Panc1 (cell line): ENCODE data around the gene ADIPOR2. TPM values are rescaled to one million over a fixed set of nuclear protein-coding genes. Genes with fewer than 3 reads are reported as not detected.

Experiments used
- ATAC-seq: fragments of 200-7000 bp; cut with Tn5 transposase; 2 replicates; pipeline ENCODE4 v1.9.1; 2020; ENCODE audit warnings: mild to moderate bottlenecking, moderate library complexity
- BruUV-seq: library from RNA; stranded (reverse); fragments of 400-500 nt; replicated peaks from 2 replicates; lab custom pipeline; 2021; lab: Mats Ljungman, UMichigan
- CTCF ChIA-PET: fragments of 300-600 bp; sonication (Branson Sonifier 250); formaldehyde crosslinking; loops from one replicate; lab custom pipeline; 2022; ENCODE audit warnings: antibody characterized with exemption; lab: Charles Lee
- POLR2A ChIA-PET: fragments of 300-600 bp; sonication (Branson Sonifier 250); formaldehyde crosslinking; loops from one replicate; lab custom pipeline; 2022; ENCODE audit warnings: antibody characterized with exemption; lab: Charles Lee
- DNase-seq: peaks from one replicate; pipeline ENCODE4 v3.0.0-alpha.2; 2010; ENCODE audit warnings: low read depth, low spot score
- H3K27ac ChIP-seq: 2 replicates; pipeline ENCODE4 v1.5.1; 2011; ENCODE audit warnings: mild to moderate bottlenecking, low read length, inconsistent platforms
- H3K27me3 ChIP-seq: fragments of 200-500 bp; sonication (Bioruptor generic); 2 replicates; pipeline ENCODE4 v1.6.0; 2014; ENCODE audit warnings: low read length, inconsistent platforms; ENCODE audit not compliant: control insufficient read depth, insufficient read depth
- H3K36me3 ChIP-seq: fragments of 200-500 bp; sonication (Bioruptor generic); 2 replicates; pipeline ENCODE4 v1.5.1; 2014; ENCODE audit warnings: inconsistent platforms, mild to moderate bottlenecking, low read length, moderate library complexity; ENCODE audit not compliant: control insufficient read depth, insufficient read depth
- H3K4me1 ChIP-seq: 2 replicates; pipeline ENCODE4 v1.5.1; 2011; ENCODE audit warnings: inconsistent platforms, mild to moderate bottlenecking, low read length, moderate library complexity; ENCODE audit not compliant: control insufficient read depth, insufficient read depth
- H3K4me3 ChIP-seq, 2 experiments: 2 replicates each; pipeline ENCODE4 v1.5.1; 2011 to 2012; ENCODE audit warnings: low read depth in 2 of 2, low read length in 2 of 2, mild to moderate bottlenecking in 2 of 2, inconsistent platforms in 1 of 2, moderate library complexity in 1 of 2
- H3K9me3 ChIP-seq: fragments of 200-500 bp; sonication (Bioruptor generic); 2 replicates; pipeline ENCODE4 v1.5.1; 2014; ENCODE audit warnings: low read depth, mild to moderate bottlenecking, inconsistent platforms, low read length, moderate library complexity; ENCODE audit not compliant: control insufficient read depth, insufficient read depth
- CTCF ChIP-seq: fragments of 450-650 bp; IDR thresholded peaks from 2 replicates; pipeline ENCODE4 v1.5.1; 2017; ENCODE audit warnings: mild to moderate bottlenecking
- POLR2AphosphoS5 ChIP-seq: IDR thresholded peaks from 2 replicates; pipeline ENCODE4 v1.6.1; 2012; ENCODE audit warnings: mild to moderate bottlenecking, low read depth, low read length, moderate library complexity
- REST ChIP-seq, 2 experiments: IDR thresholded peaks; 2 replicates each; pipeline ENCODE4 v1.6.1; 2011 to 2012; ENCODE audit warnings: low read depth in 2 of 2, control low read depth in 1 of 2, low read length in 1 of 2, mild to moderate bottlenecking in 1 of 2, moderate library complexity in 1 of 2; ENCODE audit not compliant: insufficient read depth in 1 of 2
- SIN3A ChIP-seq: IDR thresholded peaks from 2 replicates; pipeline ENCODE4 v1.6.1; 2012; ENCODE audit warnings: low read depth, mild to moderate bottlenecking, low read length, moderate library complexity, borderline replicate concordance; ENCODE audit not compliant: insufficient read depth
- TCF7L2 ChIP-seq: IDR thresholded peaks from 2 replicates; pipeline ENCODE4 v1.6.1; 2011; ENCODE audit warnings: mild to moderate bottlenecking, low read depth, low read length, inconsistent platforms
- in situ Hi-C: cut with HindIII; loops from 2 replicates; pipeline ENCODE4 v1.10.0; 2016; ENCODE audit warnings: low sequenced_read_pairs, low pct_unique_long_range_greater_than_20kb
- intact Hi-C: fragments of 100-400 bp; cut with micrococcal nuclease; formaldehyde crosslinking; loops from one replicate; pipeline ENCODE4 v1.10.0; 2022; ENCODE audit not compliant: unreplicated experiment
- total RNA-seq: library from RNA; stranded (reverse); gene quantifications from one replicate; pipeline ENCODE4 v1.2.1, GENCODE V29; 2021; ENCODE audit not compliant: unreplicated experiment

Gene ADIPOR2
- total RNA-seq, 1 experiment from 2014 or later, result 76.0 TPM

- in situ Hi-C loops, result no loop called here
- H3K4me3 ChIP-seq, result no peak overlapping the region
- intact Hi-C loops, result no loop called here
- BruUV-seq, result no TSS peak
- no peak overlapping the region for H3K27ac ChIP-seq
- no peaks in the 10 kb centered on the region for H3K27me3 ChIP-seq
- TF ChIP-seq POLR2AphosphoS5 (no peak), SIN3A (no peak), REST (IDR thresholded peaks at IDR 0.05; ENCODE audit: insufficient read depth in 1 of 2, low read depth in 2 of 2, low read length in 1 of 2) (no peak), TCF7L2 (no peak), CTCF (no peak)
- no peaks in the 10 kb centered on the region for H3K9me3 ChIP-seq
- no peak for ATAC-seq
- DNase-seq, result no peak
- H3K36me3 ChIP-seq, result peaks cover 5% of the 10 kb centered on the region; the same call in 1 of the 2 replicates
- no peaks in the 10 kb centered on the region; the same call in 1 of the 2 replicates for H3K4me1 ChIP-seq
- ChIA-PET CTCF (no interaction called here), POLR2A (interaction anchor here (0.5 kb wide), 1 partner anchor 174 kb away, joined by 3 read pairs; no protein-coding TSS in a partner anchor)
Observed at GRCh38 chr12:1782215-1782614, 91.3 kb downstream of the ADIPOR2 start.

- H3K36me3 ChIP-seq, result peaks cover 5% of the 10 kb centered on the region; the same call in 1 of the 2 replicates
- no peaks in the 10 kb centered on the region for H3K27me3 ChIP-seq
- no peak for TF ChIP-seq POLR2AphosphoS5
- TF ChIP-seq REST (IDR thresholded peaks at IDR 0.05; ENCODE audit: insufficient read depth in 1 of 2, low read depth in 2 of 2, low read length in 1 of 2), result 0 out of 4 replicates have a peak, but pooled peaks of 1 of the 2 experiments have one; percentile 20
- no peak for TF ChIP-seq TCF7L2
- TF ChIP-seq SIN3A, result no peak
- TF ChIP-seq CTCF, result no peak
- no peak overlapping the region for H3K4me3 ChIP-seq
- no peaks in the 10 kb centered on the region for H3K9me3 ChIP-seq
- ChIA-PET CTCF (no interaction called here), POLR2A (no interaction called here)
- in situ Hi-C loops (no loop called here), intact Hi-C loops (no loop called here)
- no peak for ATAC-seq
- no peak overlapping the region for H3K27ac ChIP-seq
- no peak for DNase-seq
- BruUV-seq, result no TSS peak
- H3K4me1 ChIP-seq, result no peaks in the 10 kb centered on the region
Observed at GRCh38 chr12:1787714-1788113, 96.8 kb downstream of the ADIPOR2 start.
